Activated naive CD4-positive, alpha-beta T cell treated with anti-CD3 and anti-CD28 coated beads for 36 hours (primary cell): ENCODE results near the gene RUNX2. TPM values are rescaled to one million over a fixed set of nuclear protein-coding genes. Genes with fewer than 3 reads are reported as not detected.

Experiments used
- CTCF ChIA-PET: fragments of 350-600 bp; sonication (Branson Sonifier 250); formaldehyde crosslinking; loops from one replicate; lab custom pipeline; 2021; ENCODE audit warnings: antibody characterized with exemption; lab: Charles Lee
- DNase-seq: peaks from one replicate; pipeline ENCODE4 v3.0.0-alpha.2; 2020
- H3K27ac Mint-ChIP-seq: one replicate; pipeline ENCODE4 v1.8.0; 2021; ENCODE audit warnings: mild to moderate bottlenecking, mixed read lengths
- H3K27me3 Mint-ChIP-seq: one replicate; pipeline ENCODE4 v1.8.0; 2021; ENCODE audit warnings: low read depth, mixed read lengths
- H3K36me3 Mint-ChIP-seq: one replicate; pipeline ENCODE4 v1.8.0; 2021; ENCODE audit warnings: low read depth, mixed read lengths
- H3K4me1 Mint-ChIP-seq: one replicate; pipeline ENCODE4 v1.8.0; 2021; ENCODE audit warnings: low read depth, mixed read lengths
- H3K4me3 Mint-ChIP-seq: one replicate; pipeline ENCODE4 v1.8.0; 2021; ENCODE audit warnings: mild to moderate bottlenecking, moderate library complexity, mixed read lengths
- H3K9me3 Mint-ChIP-seq: one replicate; pipeline ENCODE4 v1.8.0; 2021; ENCODE audit warnings: mixed read lengths
- intact Hi-C: fragments of 100-400 bp; cut with micrococcal nuclease; formaldehyde crosslinking; loops from one replicate; pipeline ENCODE4 v1.15.1; 2023
- total RNA-seq, 2 experiments: library from RNA; stranded (reverse); gene quantifications; one replicate each; pipeline ENCODE4 v1.2.3, GENCODE V29; 2021

RUNX2 gene
- total RNA-seq, 2 experiments from 2014 or later: 3.1 to 3.6 TPM

- intact Hi-C loops: no loop called here
- Mint-ChIP-seq H3K36me3 (peaks cover 7% of the 10 kb centered on the region), H3K4me3 (no peak overlapping the region), H3K27me3 (no peaks in the 10 kb centered on the region), H3K4me1 (peaks cover 21% of the 10 kb centered on the region), H3K27ac (no peak overlapping the region), H3K9me3 (no peaks in the 10 kb centered on the region)
- DNase-seq: no peak
- CTCF ChIA-PET: no interaction called here
Measured at GRCh38 chr6:45500924-45501816, 173.0 kb downstream of the RUNX2 start.

- intact Hi-C loops: no loop called here
- Mint-ChIP-seq H3K4me1 (peaks cover 17% of the 10 kb centered on the region), H3K9me3 (no peaks in the 10 kb centered on the region), H3K36me3 (peaks cover 12% of the 10 kb centered on the region), H3K27me3 (no peaks in the 10 kb centered on the region), H3K4me3 (no peak overlapping the region), H3K27ac (no peak overlapping the region)
- no peak for DNase-seq
- CTCF ChIA-PET: no interaction called here
Measured at GRCh38 chr6:45502456-45502855, 174.3 kb downstream of the RUNX2 start.

- Mint-ChIP-seq H3K36me3 (peaks cover 12% of the 10 kb centered on the region), H3K27me3 (no peaks in the 10 kb centered on the region), H3K4me1 (peaks cover 11% of the 10 kb centered on the region)
Measured at GRCh38 chr6:45504947-45505346, 176.8 kb downstream of the RUNX2 start.

GRCh38 chr6:45505470-45505869, 177.3 kb downstream of the RUNX2 start:
- Mint-ChIP-seq H3K4me1 (peaks cover 11% of the 10 kb centered on the region), H3K27ac (no peak overlapping the region), H3K4me3 (no peak overlapping the region), H3K27me3 (no peaks in the 10 kb centered on the region), H3K36me3 (peaks cover 10% of the 10 kb centered on the region), H3K9me3 (no peaks in the 10 kb centered on the region)
- CTCF ChIA-PET: no interaction called here
- DNase-seq: no peak
- intact Hi-C loops: no loop called here

More at GRCh38 chr6:45504947-45505346, 176.8 kb downstream of the RUNX2 start:
- no peaks in the 10 kb centered on the region for H3K9me3 Mint-ChIP-seq
- no peak for DNase-seq
- no peak overlapping the region for H3K27ac Mint-ChIP-seq
- no peak overlapping the region for H3K4me3 Mint-ChIP-seq
- CTCF ChIA-PET: interaction anchor here (0.6 kb wide), 1 partner anchor 604 kb away, joined by 6 read pairs; no protein-coding TSS in a partner anchor
- intact Hi-C loops: no loop called here

DNA sequence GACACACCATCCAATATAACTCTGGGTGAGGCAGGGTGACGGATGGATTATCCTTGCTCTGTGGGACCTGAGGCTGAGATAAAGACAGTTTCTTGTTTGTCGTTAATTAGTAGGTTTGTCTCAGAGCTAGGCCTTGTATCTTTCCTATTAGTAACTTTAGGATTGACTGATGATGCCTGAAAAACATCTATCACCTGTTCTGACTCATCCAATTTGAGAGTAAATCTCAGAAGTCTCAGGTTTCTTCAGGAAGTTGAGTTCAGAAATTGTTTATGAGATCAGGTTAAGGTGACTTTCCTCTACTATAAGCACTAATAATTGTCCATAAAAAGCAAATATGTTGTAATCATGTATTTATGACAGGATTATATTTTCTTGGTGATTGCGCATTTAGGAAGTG, 179.1 kb downstream of the RUNX2 start:
- Mint-ChIP-seq H3K27ac (no peak overlapping the region), H3K4me3 (no peak overlapping the region), H3K9me3 (no peaks in the 10 kb centered on the region), H3K27me3 (no peaks in the 10 kb centered on the region), H3K4me1 (peaks cover 11% of the 10 kb centered on the region), H3K36me3 (peaks cover 10% of the 10 kb centered on the region)
- DNase-seq: no peak
- intact Hi-C loops: no loop called here
- CTCF ChIA-PET: no interaction called here

- CTCF ChIA-PET: interaction anchor here (0.5 kb wide), 1 partner anchor 15 kb away, joined by 3 read pairs; no protein-coding TSS in a partner anchor
- intact Hi-C loops: no loop called here
- Mint-ChIP-seq H3K4me1 (peaks cover 11% of the 10 kb centered on the region), H3K9me3 (no peaks in the 10 kb centered on the region), H3K27me3 (no peaks in the 10 kb centered on the region), H3K27ac (no peak overlapping the region), H3K36me3 (peaks cover 16% of the 10 kb centered on the region), H3K4me3 (no peak overlapping the region)
- no peak for DNase-seq
Measured at GRCh38 chr6:45509426-45509825, 181.3 kb downstream of the RUNX2 start.

DNA sequence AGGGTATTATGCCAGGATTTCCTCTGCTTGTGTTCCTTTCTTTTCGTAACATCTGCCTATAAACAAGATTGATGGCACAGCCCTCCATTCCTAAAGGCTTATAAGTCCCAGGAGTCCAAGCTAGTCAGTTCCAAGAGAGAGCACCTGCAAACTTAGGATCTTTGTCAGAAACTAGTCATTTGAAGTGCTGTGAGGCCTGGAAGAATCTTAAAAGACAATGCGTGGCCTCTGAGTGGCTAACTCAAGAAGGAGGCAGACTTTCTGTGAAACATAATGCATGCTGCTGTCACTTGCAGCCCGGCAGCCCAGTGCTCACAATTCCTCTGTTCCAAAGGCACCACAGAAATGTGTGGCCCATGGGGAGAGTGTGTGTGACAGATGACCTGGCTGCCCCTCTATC, 184.6 kb downstream of the RUNX2 start:
- Mint-ChIP-seq H3K27me3 (no peaks in the 10 kb centered on the region), H3K4me1 (no peaks in the 10 kb centered on the region), H3K9me3 (no peaks in the 10 kb centered on the region), H3K27ac (no peak overlapping the region), H3K36me3 (peaks cover 10% of the 10 kb centered on the region), H3K4me3 (no peak overlapping the region)
- CTCF ChIA-PET: no interaction called here
- DNase-seq: no peak
- intact Hi-C loops: no loop called here

GRCh38 chr6:45513213-45513618, 185.1 kb downstream of the RUNX2 start:
- no peaks in the 10 kb centered on the region for H3K27me3 Mint-ChIP-seq
- peaks cover 10% of the 10 kb centered on the region for H3K36me3 Mint-ChIP-seq
- H3K9me3 Mint-ChIP-seq: no peaks in the 10 kb centered on the region
- no peak overlapping the region for H3K27ac Mint-ChIP-seq
- H3K4me1 Mint-ChIP-seq: no peaks in the 10 kb centered on the region
- CTCF ChIA-PET: no interaction called here
- no peak overlapping the region for H3K4me3 Mint-ChIP-seq
- DNase-seq: no peak
- intact Hi-C loops: no loop called here

DNA sequence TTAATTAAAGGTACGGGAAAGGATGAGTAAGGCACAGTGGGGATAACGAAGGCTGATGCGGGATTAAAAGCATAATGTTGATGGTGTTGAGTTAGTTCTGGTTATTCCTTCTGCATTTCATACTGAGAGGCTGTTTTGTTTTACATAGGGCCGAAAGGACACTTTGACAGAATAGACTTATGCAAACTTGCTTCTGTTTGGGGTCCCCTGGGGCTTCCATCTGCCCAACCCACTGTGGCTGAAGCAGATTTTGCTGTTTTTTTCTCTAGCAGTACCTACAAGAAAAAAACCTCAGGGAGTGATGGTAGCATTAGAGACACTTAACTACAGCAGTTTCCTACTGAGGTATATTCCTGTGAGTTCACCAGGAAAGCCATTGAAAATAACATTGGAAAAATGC, 185.7 kb downstream of the RUNX2 start:
- no peaks in the 10 kb centered on the region for H3K9me3 Mint-ChIP-seq
- H3K4me1 Mint-ChIP-seq: no peaks in the 10 kb centered on the region
- CTCF ChIA-PET: no interaction called here
- no peak overlapping the region for H3K27ac Mint-ChIP-seq
- H3K36me3 Mint-ChIP-seq: peaks cover 10% of the 10 kb centered on the region
- no peaks in the 10 kb centered on the region for H3K27me3 Mint-ChIP-seq
- H3K4me3 Mint-ChIP-seq: no peak overlapping the region
- intact Hi-C loops: no loop called here
- DNase-seq: no peak

DNA sequence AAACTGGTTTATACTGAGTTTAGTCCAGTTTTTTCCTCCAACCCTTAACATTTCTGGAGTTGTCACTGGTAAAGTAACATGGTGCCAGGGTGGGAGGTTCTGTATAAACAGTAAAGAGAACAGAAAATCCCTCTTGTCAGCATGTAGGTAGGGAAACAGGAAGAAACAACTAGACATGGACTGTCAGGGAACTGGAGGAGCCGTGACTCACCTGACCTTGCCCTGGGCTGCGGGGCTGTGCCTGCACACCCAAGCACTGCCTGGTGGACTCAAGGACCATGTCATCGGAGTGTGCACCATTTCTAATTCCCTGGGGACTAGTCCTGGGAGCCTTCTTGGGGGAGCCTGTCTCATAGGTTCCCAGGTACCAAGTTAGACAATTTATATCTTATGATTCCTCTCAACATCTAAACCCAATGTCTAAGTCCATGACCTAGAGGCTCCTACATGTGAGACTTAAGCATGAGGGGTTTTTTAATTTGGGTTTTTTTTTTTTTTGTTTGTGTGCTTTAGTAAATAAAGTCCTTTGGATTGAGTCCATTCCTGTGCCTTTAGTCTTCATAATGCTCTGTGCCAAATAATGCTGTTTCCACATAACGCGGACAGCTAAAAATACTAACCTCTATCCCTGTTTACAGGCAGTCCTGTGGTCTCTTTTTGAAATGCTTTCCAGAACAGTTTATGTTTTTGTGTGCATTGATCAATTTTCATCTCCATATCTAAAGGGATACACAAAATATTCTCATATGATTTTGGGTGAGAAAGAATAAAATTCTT, 186.5 kb downstream of the RUNX2 start:
- H3K27me3 Mint-ChIP-seq: no peaks in the 10 kb centered on the region
- no peak overlapping the region for H3K27ac Mint-ChIP-seq
- H3K4me1 Mint-ChIP-seq: no peaks in the 10 kb centered on the region
- H3K4me3 Mint-ChIP-seq: no peak overlapping the region
- peaks cover 10% of the 10 kb centered on the region for H3K36me3 Mint-ChIP-seq
- CTCF ChIA-PET: no interaction called here
- DNase-seq: no peak
- intact Hi-C loops: no loop called here
- H3K9me3 Mint-ChIP-seq: no peaks in the 10 kb centered on the region

DNA sequence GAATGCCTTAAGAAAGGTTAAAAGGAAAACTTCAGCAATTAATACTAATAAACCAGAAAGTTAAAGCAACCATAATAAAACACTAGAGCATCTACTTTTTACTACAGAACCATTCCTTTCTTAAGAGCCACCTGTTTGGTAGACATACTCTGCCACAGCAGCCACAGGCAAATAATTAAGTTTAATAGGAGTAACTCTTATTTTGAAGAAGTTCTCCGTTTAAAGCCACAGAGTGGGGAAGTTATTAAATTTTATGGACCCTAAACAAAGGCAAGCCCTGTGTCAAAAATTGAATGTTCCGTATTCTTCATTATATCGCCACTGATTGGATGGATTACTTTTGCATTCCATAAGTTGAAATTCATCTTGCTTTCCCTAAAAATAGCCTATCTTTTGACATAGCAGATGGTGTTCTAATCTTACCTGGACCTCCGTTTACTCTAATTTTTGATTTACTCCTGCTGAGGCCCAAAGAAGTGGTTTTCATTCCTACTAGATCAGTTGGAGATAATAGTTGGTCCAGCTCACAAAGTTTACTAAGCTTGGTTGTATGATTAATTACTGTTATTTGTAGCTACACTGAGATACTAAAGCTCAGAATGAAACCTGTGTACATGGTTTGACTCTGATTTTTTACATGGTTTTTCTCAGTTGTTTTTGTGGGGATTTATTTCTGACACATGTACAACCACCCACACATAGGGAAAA, 190.0 kb downstream of the RUNX2 start:
- Mint-ChIP-seq H3K9me3 (no peaks in the 10 kb centered on the region), H3K4me3 (no peak overlapping the region), H3K36me3 (peaks cover 3% of the 10 kb centered on the region), H3K27me3 (no peaks in the 10 kb centered on the region), H3K27ac (no peak overlapping the region), H3K4me1 (peaks cover 7% of the 10 kb centered on the region)
- intact Hi-C loops: no loop called here
- CTCF ChIA-PET: no interaction called here
- DNase-seq: no peak

- Mint-ChIP-seq H3K4me3 (no peak overlapping the region), H3K4me1 (peaks cover 7% of the 10 kb centered on the region), H3K27ac (no peak overlapping the region), H3K27me3 (no peaks in the 10 kb centered on the region), H3K36me3 (no peaks in the 10 kb centered on the region), H3K9me3 (no peaks in the 10 kb centered on the region)
- DNase-seq: no peak
- CTCF ChIA-PET: no interaction called here
- intact Hi-C loops: no loop called here
Measured at GRCh38 chr6:45521226-45521625, 193.1 kb downstream of the RUNX2 start.
